EL (cell line): ENCODE results near the gene SHB.

ENCODE experiments used
- DNase-seq: peaks from one replicate; pipeline ENCODE4 v3.0.0-alpha.2; 2016

SHB gene

GRCh38 chr9:38086496-38086895, 17.5 kb upstream of the SHB start:
- no peak for DNase-seq

- no peak for DNase-seq
Observed at GRCh38 chr9:38085308-38085707, 16.3 kb upstream of the SHB start.

GRCh38 chr9:38084556-38084880, 15.5 kb upstream of the SHB start:
- no peak for DNase-seq

GRCh38 chr9:38083858-38084555, 15.0 kb upstream of the SHB start:
- DNase-seq, result peak; percentile 19

GRCh38 chr9:38082446-38083287, 13.6 kb upstream of the SHB start:
- no peak for DNase-seq

GRCh38 chr9:38081356-38082108, 12.5 kb upstream of the SHB start:
- no peak for DNase-seq

GRCh38 chr9:38079461-38080031, 10.5 kb upstream of the SHB start:
- peak; percentile 72 for DNase-seq

GRCh38 chr9:38075272-38075671, 6.2 kb upstream of the SHB start:
- no peak for DNase-seq

GRCh38 chr9:38074441-38074961, 5.5 kb upstream of the SHB start:
- peak; percentile 78 for DNase-seq

- no peak for DNase-seq
Observed at GRCh38 chr9:38073882-38074281, 4.9 kb upstream of the SHB start.

GRCh38 chr9:38071470-38072134, 2.6 kb upstream of the SHB start:
- DNase-seq, result no peak

- peak; percentile 15 for DNase-seq
Observed at GRCh38 chr9:38067859-38068681, 957 bp downstream of the SHB start.

GRCh38 chr9:38066914-38067858, 1.8 kb downstream of the SHB start:
- DNase-seq, result peak; percentile 47

- peak; percentile 19 for DNase-seq
Observed at GRCh38 chr9:38066197-38066913, 2.7 kb downstream of the SHB start.

- DNase-seq, result no peak
Observed at GRCh38 chr9:38065369-38066075, 3.5 kb downstream of the SHB start.

- DNase-seq, result no peak
Observed at GRCh38 chr9:38064842-38065368, 4.1 kb downstream of the SHB start.

GRCh38 chr9:38063363-38063707, 5.7 kb downstream of the SHB start:
- DNase-seq, result peak; percentile 23

GRCh38 chr9:38062498-38063362, 6.3 kb downstream of the SHB start:
- peak; percentile 82 for DNase-seq
